Inflammatory macrophage treated with lipopolysaccharide for 1 hour (primary cell): ENCODE data around the gene SYNE1.

ENCODE experiments used
- DNase-seq, 2 donors: peaks; one replicate each; pipeline ENCODE4 v3.0.0-alpha.2; 2020 to 2022

SYNE1 gene

DNA sequence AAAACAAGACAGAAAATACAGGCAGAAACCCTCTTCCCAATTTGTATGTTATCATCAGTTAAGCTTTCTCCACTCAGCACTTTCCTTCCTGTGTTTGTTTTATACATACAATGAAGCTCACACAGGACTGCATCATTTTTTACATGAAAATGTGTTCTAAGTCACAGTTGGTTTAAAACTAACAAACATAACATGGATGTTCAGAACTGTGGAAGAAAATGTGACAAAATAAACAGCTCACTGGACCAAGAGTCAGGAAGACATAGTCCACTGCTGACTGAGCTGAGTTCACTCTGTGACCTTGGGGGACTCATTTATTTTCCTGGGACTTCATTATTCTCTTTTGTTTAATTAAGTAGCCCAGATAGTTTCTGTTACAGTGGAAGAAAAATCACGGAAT, 331.5 kb downstream of the SYNE1 start:
- no peak for DNase-seq

DNA sequence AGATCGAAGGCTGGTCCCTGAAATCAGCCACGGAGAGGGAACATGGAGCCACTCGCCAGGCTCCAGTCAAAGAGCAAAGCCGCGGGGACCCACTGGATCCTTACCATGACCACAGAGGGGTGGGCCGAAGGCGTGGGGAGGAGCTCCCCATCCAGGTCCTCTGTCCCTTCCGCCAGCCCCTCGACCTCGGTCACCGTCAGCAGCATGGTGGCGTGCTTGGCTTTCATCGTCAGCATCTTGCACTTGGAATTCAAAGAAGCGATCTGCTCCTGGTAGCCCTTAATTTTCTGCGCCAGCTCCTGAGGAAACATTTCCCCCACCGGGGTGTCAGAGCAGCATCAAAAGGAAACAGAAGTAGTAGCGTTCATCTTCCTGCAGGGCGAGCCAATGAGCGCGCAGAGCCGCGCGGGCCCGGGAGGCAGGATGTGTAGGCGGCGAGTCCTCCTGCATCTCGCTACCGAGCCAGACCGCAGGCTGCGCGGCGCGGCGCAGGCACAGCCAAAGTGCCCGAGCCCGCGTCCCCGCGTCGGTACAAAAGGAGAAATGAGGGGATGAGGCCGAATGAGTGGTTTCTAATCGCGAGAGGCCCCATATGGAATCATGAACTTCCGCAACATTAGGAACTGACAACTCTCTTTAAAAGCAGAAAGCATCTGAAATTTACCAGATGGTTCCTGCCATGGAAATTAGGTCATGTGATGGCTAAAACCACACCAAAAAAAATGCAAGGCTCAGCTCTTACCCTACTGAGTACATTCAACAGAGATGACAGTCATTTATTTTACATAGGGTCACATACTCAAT, 335.2 kb downstream of the SYNE1 start:
- DNase-seq, result peak; percentile 88 to 89

DNA sequence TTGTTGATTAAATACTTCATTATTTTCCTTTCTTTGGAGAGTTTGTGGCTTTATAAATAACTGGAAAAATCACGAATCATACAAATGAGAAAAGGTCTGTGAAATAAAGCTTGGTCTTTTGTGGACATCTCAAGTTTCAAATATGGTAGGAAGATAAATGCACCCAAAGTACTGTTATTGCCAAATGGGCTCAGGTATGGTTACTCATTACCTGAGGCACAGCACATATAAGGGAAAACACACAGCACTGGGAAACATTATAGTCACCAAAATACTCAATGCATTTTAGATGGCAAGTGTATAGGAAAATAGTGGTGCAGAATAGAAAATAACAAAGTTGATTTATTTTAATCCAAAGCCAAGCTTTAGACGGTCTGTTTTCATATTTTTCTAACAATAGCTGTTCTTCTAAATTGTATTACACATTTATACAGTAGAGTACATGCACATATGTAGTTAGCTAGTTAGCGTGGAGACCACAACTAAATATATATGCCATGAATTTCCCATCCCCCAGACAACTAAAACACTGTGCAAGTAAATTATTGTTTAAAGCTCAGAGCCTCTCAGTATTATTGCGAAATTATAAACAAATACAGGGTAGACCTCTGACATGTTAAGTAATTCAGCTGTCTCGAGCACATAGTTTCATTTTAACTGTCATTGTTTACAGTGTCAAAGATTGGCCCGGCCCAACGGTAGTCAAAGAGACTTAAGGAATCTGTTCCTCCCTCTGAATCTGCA, 336.0 kb downstream of the SYNE1 start:
- DNase-seq, result peak in 1 of 2 donors; percentile 77

DNA sequence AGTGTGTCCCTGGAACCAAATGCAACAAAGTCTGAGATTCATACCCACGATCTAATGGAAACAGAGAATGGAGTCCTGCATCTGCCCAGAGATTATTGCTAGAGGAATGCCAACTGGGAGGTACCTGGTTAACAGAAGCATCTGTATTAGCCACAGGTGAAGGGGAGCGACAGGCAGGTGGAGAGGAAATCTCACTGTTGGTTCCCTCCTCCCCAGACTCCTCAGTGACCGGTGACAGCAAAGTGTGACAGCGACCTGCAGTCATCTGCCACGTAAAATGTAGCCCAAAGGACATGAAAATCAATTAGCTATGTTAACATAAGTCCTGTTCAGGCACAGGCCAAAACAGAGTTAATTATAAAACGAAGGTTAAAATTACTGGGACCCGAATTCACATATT, 336.6 kb downstream of the SYNE1 start:
- DNase-seq, result no peak

DNA sequence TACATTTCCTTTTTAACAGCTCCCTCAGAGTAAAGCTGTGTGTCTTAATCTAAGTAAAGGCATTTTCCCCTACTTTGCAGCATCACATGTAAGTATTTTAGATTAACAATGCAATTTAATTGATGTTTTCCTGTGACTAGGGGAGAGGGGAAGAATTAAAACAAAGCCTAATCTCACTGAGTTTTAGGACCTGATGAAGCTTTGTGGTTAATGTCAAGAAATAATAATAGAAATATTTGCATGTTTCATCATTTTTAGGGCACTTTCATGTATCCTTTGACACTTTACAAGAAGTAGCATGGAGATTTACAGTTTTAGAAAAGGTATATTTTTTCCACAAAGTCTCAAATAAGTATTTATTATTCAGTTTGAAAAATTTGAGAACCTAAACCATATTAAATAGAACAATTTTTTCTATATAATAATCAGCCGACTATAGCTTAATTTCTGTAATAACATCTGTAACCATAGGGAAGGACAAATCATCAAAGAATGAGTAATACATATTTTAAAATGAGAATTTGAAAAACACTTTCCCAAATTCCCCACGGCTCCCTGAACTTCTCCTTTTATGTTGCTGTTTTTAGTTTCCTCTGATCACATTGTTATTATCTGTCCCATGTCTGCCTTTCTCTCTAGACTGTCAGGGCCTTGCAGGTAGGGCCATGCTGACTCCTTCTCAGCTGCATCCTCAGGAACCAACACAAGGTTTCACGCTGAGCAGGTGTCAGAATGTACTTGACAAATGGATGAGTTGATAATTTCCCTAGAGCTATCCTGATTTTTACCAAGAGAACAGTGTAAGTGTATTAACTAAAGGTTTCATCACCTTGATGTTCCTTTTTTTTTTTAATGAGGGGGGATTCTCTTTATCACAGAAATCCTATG, 338.1 kb downstream of the SYNE1 start:
- DNase-seq, result peak; percentile 85 to 87

DNA sequence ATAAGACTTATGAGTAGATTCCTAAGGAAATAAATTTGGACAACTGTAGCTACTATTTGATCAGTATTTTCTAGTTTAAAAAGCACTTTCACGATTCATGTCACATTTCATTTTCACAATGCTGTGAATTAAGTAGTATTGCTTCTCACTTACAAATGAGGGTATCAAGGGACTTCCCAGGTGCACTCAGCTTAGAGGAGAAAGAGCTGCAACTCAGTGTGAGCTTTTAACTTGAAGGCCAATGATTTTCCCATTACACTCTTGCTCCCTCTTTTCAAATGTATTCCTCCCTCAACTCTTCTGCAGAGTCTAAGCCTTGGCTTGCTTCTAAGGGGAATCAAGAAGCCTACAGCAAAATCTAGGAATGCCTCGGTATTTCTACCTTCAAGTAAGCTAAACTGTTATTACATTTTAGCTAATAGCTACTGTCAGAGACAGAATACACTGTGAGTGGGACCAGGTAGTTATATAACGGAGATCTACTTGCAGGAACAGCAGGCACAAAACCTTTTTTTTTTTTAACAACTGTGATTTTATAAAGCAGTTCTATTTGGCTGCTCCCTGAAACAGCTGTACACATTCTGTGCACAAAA, 339.0 kb downstream of the SYNE1 start:
- no peak for DNase-seq

DNA sequence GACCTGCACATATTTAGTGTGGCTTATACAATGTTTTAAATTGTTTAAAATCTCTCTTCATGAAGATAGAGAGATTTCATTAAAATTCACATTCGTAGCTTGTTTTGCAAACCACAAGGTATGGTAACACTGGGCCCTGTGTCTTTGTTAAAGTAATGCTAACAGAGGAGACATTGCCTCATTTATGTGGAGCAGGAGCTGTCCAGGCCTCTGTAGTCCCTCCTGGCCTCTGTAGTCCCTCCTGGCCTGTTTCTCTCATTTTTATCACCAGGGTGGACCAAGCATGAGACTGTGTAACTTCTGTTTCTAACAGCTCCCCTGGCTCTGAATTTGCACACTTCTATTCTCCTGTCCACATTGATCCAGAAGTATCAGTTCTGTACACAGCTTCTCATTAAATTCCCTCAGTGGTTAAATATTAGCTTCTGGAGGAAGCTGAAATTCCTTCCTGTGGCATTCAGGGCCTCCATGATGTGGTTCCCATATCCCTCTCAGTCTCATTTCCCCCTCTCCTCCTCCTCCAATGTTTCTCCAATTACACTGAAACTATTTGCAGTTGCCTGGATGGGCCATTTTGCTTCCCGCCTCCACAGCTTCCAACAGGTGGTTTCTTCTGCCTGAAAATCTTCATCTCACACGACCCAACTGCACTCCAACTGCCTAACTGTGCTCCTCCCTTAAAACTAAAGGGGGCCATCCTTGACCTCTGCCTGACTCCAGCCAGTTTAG, 340.4 kb downstream of the SYNE1 start:
- no peak for DNase-seq

DNA sequence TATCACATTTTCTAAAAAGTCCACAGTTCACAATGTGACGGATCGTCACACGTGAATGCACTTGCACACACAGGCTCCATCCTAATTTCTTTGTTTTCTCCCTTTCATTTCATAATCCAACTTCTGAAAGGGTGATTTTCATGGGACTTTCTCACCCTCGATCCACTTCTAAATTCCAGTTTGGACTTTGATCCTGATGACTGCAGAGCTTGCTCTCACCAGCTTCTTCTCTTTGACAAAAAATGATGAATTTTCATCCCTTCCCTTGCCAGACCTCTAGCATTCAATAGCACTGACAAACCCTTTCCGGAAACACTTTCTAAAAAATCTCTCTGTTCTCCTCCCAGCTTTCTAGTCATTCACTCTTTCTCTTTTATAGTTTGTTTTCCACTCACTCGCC, 341.2 kb downstream of the SYNE1 start:
- no peak for DNase-seq

DNA sequence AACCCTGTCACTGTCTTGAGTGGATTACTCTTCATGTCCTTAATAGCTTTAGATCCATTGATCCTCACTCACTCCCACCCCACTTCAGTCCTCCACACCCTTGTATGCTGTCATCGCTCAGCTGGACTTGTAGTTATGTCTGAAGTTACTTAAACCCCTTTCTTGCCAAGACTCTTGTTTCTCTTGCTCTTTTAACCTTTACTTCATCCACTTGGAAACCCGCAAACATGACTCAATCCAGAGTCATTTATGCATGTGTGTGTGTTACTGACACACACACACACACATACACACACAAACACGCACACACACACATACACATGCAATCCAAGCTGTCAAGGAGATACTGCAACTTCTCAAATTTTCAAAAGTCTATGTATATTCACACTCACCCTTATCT, 341.8 kb downstream of the SYNE1 start:
- no peak for DNase-seq

DNA sequence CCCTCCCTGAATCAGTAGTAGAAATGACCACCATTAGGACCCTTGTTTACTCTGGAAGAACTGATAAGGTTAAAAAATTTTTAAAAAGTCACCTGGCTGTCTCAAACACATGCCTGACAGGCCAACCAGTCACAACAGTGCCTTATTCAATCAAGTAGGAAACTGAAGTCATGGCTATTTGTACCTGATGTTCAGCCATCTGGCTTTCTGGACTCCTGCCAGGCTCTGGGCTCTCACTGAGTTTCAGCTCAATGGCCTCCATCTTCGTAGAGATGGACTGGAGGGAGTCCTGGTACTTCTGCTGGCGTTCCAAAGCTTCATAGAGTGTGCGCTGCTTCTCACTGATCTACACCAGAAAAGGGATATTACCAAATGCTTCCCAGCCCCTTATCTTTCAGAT, 343.8 kb downstream of the SYNE1 start:
- DNase-seq, result no peak

DNA sequence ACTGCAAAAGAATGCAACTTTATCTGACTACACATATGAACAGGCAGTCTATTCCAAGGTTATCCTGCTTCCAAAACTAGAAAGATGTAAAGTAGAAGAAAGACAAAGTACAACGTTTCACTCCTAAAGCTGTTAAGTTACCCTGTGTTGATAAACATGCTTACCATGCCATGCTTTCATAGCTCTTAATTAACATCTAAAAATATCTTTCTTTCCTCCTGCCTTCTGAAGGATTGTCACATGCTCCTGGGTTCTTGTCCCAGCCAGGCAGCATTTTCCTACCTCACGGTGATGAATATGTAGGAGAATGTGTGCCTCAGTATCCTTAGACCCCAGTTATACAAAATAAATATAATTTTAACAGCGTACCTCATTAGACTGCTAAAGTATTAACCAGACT, 344.6 kb downstream of the SYNE1 start:
- no peak for DNase-seq

DNA sequence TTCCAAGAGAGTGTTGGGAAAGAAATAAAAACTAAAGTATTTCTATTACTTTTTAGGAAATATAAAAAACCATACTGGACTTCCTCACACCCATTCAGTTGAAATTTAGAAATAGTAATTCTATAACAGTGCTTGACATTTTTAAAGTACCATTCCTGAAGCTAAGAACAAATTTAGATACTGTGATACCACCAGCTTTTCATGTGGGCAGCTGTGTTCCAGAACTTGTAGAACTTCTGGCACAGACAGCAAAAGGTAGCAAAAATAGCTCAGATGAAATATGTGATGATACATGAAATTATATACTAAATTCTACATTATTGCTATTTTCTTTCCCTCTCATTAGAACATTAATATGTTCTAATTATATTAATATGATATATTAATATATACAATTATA, 346.5 kb downstream of the SYNE1 start:
- no peak for DNase-seq

DNA sequence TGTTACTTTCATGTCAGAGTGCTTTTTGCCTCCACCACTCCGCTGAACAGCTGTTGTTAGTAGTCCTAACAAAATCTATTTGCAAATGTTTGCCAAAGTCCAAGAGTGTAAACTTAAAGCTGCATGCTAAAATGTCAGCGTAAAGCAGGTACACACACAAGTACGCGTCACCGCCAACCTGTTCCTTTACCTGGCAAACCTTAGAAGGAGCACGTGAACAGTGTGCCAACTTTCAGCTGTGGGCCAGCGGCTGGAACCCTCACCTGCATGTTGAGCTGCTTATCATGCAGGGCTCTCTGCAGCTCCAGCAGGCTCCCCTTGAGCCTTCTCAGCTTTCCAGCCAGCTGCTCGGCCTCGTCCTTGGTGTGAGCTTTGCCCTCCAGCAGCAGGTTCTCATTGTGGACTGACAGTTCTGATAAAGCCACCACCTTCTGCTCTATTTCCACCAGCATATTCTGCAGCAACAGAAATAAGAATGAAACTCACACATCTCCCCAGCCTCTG, 359.3 kb downstream of the SYNE1 start:
- DNase-seq, result no peak

DNA sequence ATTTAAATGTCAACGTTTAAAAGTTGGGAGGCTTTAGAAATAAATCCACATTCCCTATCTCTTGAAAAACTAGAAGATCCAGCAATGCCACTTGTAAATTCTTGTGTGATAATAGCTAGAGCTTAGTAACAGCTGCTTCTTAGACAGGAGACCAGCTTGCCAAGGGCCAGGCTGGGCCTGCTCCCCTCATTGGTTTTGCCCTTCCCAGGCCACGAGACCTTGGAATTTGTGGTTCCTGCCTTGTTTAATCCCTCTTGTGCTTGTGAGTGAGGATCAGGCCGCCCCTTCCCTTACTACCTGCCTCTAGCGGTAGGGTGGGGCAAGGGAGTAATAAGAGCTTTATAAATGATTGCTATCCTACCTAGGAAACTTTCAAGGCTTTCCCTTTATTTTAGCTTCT, 363.5 kb downstream of the SYNE1 start:
- DNase-seq, result no peak

DNA sequence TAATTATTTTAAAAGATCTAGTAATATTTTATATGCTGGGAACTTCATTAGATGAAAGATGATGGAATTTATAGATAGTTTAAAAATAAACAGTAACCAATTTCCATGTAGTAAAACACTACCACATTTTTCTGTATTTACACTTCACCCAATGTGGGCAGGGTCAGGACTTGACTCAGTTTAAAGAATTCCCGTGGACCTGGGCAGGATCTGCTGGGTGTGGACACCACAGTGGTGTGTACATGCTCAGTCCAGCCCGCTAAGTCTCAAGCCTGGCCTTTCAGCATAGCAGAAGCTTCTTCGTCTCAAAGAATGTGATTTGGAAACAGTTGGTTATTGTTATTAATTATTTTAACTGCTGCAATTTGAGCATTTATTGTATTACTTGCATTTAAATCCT, 364.2 kb downstream of the SYNE1 start:
- DNase-seq, result no peak

DNA sequence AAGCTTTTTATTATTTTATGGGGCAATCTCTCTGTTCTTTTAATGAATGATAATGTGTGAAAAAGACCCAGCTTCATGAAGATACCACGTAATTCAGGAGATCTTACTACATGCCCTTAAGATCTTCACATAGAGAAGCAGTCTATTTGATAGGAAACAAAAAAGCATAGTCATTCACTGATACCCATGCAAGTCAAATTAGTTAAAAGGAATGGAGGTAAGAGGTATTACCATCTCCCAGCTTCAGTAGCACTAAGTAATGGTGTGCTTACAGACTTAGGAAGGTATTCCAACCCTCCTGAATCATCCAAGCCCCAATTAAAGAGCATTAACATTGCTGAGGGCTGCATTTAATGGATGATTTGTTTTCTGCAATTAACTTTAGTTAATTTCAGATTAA, 364.7 kb downstream of the SYNE1 start:
- no peak for DNase-seq

DNA sequence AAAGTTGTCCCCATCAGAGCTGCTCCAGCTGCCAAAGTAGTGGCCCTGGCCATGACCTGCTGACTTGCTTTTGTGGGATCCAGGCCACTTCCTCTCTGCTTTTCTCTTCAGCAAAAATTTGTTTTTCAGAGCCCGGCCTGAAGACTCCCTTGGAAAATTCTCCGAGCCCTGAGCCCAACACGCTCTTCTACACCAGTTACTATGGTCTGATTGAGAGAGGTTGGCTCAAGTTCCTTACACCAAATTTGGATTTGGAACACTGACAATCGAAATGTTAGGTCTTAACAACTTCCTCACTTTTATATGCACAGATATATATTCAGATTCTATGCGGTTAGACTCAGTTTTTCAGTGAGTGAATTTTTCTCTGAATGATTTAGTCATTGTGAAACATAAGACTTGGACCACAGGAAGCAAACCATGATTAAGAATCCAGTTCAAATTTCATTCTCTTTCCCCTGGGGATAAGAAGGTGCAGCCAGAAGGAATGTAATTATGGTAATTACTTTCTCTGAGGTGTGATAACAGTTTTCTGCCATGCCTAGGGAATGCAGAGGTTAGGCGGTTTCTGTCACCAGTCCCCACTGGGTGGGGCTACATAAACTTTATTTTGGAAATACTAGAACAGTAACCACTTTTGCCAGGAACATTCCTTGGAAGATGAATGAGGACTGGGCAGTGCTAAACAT, 365.2 kb downstream of the SYNE1 start:
- DNase-seq, result no peak

DNA sequence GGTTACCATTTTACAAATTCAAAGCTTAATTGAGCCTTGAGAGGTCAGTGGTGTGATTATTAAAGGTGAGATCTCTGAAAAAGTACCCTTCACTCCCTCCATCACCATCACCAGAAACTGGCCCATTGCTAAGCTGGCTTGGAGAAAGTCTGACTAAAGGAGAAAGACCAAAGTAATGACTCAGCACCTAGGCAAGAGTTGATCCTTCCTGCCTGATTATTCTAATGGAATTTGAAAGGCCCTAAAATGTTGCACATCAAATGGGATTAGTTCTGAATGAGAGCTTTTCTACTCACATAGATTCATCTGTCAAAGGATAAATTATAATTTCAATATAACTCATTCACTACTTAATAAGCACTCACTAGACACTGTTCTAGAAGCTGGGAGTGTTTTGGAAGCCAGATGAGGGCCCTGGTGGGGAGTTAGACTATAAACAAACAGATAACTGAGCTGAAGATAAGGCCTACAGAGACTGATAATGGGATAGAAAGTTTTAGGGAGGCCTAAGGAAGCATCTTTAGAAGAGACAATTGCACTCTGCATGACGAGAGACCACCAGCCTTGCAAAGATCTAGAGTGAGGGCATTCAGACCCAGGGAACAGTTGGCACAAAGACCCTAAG, 366.7 kb downstream of the SYNE1 start:
- DNase-seq, result no peak

DNA sequence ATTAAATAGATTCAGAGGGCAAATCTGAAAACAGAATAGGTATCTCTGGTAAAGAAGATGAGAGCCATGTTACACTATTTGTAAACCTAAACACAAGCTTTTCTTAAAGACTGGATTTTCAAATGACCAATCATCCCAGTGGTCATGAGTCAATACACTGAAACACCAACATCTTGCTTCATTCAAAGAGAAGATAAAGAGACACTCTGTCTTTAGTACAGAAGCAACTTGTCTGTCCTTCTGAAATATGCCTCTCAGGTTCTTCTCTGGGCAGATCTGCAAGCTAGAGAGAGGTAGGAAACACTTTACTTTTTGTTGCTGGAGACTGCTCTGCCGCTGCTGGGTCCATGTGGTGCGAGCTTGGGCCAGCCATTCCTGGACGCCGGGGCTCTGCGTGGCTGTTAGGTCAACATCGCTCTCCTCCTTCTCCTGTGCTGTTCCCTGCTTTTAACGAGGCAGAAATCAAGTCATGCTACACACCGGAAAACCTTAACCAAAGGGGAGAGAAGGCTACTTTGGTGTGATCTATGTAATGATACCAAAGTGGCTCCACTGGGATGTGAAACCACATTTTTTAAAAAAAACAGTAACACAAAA, 368.2 kb downstream of the SYNE1 start:
- DNase-seq, result no peak
